ENCODE results near the gene CUTA. TPM values are rescaled to one million over a fixed set of nuclear protein-coding genes. Genes with fewer than 3 reads are reported as not detected.

The CUTA gene, protein sequence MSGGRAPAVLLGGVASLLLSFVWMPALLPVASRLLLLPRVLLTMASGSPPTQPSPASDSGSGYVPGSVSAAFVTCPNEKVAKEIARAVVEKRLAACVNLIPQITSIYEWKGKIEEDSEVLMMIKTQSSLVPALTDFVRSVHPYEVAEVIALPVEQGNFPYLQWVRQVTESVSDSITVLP
- polyA plus RNA-seq (ENCODE audit: insufficient read length) = 211 TPM
- long read RNA-seq, donor 1, transcript CUTA-210 (6 exons, 769 nt) = minor isoform, 50 of 246 reads
- long read RNA-seq, donor 1, transcript CUTA-203 (6 exons, 937 nt) = minor isoform, 41 of 246 reads
- long read RNA-seq, donor 1, transcript CUTA-205 (5 exons, 1,054 nt) = major isoform, 79 of 246 reads
- long read RNA-seq, donor 1, transcript CUTA-214 (6 exons, 661 nt) = minor isoform, 41 of 246 reads
- long read RNA-seq, donor 1, partial matches to known transcripts = 28 of 246 reads
- long read RNA-seq, donor 1, other reads (novel, unspliced or antisense) = 0 of 246 reads
- long read RNA-seq, donor 2, transcript CUTA-205 (5 exons, 1,054 nt) = minor isoform, 35 of 242 reads
- long read RNA-seq, donor 2, transcript CUTA-203 (6 exons, 937 nt) = minor isoform, 35 of 242 reads
- long read RNA-seq, donor 2, transcript CUTA-214 (6 exons, 661 nt) = minor isoform, 41 of 242 reads
- long read RNA-seq, donor 2, transcript CUTA-210 (6 exons, 769 nt) = major isoform, 54 of 242 reads
- long read RNA-seq, donor 2, partial matches to known transcripts = 68 of 242 reads
- long read RNA-seq, donor 2, other reads (novel, unspliced or antisense) = 0 of 242 reads
- long read RNA-seq, donor 3, transcript CUTA-210 (6 exons, 769 nt) = major isoform, 32 of 120 reads
- long read RNA-seq, donor 3, transcript CUTA-214 (6 exons, 661 nt) = minor isoform, 23 of 120 reads
- long read RNA-seq, donor 3, transcript CUTA-205 (5 exons, 1,054 nt) = minor isoform, 28 of 120 reads
- long read RNA-seq, donor 3, transcript CUTA-203 (6 exons, 937 nt) = minor isoform, 24 of 120 reads
- long read RNA-seq, donor 3, partial matches to known transcripts = 8 of 120 reads
- long read RNA-seq, donor 3, other reads (novel, unspliced or antisense) = 0 of 120 reads
- long read RNA-seq, donor 4, transcript CUTA-205 (5 exons, 1,054 nt) = major isoform, 10 of 18 reads
- long read RNA-seq, donor 4, partial matches to known transcripts = 0 of 18 reads
- long read RNA-seq, donor 4, other reads (novel, unspliced or antisense) = 0 of 18 reads
- long read RNA-seq, donor 5, transcript CUTA-203 (6 exons, 937 nt) = minor isoform, 55 of 286 reads
- long read RNA-seq, donor 5, transcript CUTA-214 (6 exons, 661 nt) = minor isoform, 55 of 286 reads
- long read RNA-seq, donor 5, transcript CUTA-210 (6 exons, 769 nt) = major isoform, 73 of 286 reads
- long read RNA-seq, donor 5, transcript CUTA-205 (5 exons, 1,054 nt) = minor isoform, 71 of 286 reads
- long read RNA-seq, donor 5, partial matches to known transcripts = 24 of 286 reads
- long read RNA-seq, donor 5, other reads (novel, unspliced or antisense) = 0 of 286 reads
- long read RNA-seq, donor 6, transcript CUTA-214 (6 exons, 661 nt) = minor isoform, 40 of 213 reads
- long read RNA-seq, donor 6, transcript CUTA-203 (6 exons, 937 nt) = minor isoform, 35 of 213 reads
- long read RNA-seq, donor 6, transcript CUTA-210 (6 exons, 769 nt) = minor isoform, 46 of 213 reads
- long read RNA-seq, donor 6, transcript CUTA-205 (5 exons, 1,054 nt) = major isoform, 49 of 213 reads
- long read RNA-seq, donor 6, partial matches to known transcripts = 34 of 213 reads
- long read RNA-seq, donor 6, other reads (novel, unspliced or antisense) = 0 of 213 reads
- long read RNA-seq, donor 7, transcript CUTA-203 (6 exons, 937 nt) = minor isoform, 50 of 245 reads
- long read RNA-seq, donor 7, transcript CUTA-214 (6 exons, 661 nt) = minor isoform, 48 of 245 reads
- long read RNA-seq, donor 7, transcript CUTA-205 (5 exons, 1,054 nt) = minor isoform, 50 of 245 reads
- long read RNA-seq, donor 7, transcript CUTA-210 (6 exons, 769 nt) = major isoform, 67 of 245 reads
- long read RNA-seq, donor 7, partial matches to known transcripts = 19 of 245 reads
- long read RNA-seq, donor 7, other reads (novel, unspliced or antisense) = 5 of 245 reads
- long read RNA-seq, donor 8, transcript CUTA-214 (6 exons, 661 nt) = minor isoform, 16 of 78 reads
- long read RNA-seq, donor 8, transcript CUTA-210 (6 exons, 769 nt) = major isoform, 26 of 78 reads
- long read RNA-seq, donor 8, transcript CUTA-205 (5 exons, 1,054 nt) = minor isoform, 23 of 78 reads
- long read RNA-seq, donor 8, transcript CUTA-203 (6 exons, 937 nt) = minor isoform, 12 of 78 reads
- long read RNA-seq, donor 8, partial matches to known transcripts = 0 of 78 reads
- long read RNA-seq, donor 8, other reads (novel, unspliced or antisense) = 0 of 78 reads

DNA sequence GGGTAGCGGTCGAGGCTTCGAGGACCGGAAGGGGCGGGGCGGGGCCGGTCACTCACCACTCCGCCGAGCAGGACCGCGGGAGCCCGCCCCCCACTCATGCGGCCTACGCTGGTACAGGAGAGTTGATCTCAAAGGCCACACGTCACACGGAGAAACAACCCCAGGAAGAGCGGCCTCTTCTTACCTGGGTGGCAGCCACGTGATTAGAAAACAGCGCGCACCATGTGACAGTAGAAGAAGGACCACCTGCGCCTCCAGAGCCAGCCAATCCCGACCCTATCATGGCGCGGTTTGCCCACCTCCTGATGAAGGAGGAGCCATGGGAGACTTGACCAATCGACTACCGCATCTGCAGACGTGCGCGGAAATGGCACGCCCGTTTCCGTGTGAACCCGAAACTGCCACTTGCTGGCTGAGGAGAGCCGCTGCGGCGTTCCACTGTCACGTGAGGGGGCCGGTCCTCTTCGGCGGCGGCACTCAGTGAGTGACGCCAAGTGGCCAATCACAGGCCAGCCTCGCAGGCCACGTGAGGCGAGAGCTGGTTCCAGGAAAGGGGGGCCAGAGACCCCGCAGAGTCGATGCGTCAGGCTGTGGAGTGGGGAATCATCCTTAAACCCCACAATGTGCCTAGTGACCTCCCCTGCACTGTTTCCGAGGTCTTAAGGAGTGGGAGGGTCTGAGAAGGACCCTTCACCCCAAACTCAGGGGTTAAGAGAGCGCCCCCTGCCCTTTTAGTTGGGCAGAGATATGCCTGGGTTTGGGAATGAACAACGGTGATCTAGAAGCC lies at the start of gene CUTA:
CUTA (minus strand) TSS at position 205 of the 787 bp plus-strand sequence; CDS start at position 98, 107 bp downstream.
- peak; percentile 99 for DNase-seq

GRCh38 chr6:33467091-33467490 lies 49.2 kb upstream of the CUTA start:
- DNase-seq = no peak

DNA sequence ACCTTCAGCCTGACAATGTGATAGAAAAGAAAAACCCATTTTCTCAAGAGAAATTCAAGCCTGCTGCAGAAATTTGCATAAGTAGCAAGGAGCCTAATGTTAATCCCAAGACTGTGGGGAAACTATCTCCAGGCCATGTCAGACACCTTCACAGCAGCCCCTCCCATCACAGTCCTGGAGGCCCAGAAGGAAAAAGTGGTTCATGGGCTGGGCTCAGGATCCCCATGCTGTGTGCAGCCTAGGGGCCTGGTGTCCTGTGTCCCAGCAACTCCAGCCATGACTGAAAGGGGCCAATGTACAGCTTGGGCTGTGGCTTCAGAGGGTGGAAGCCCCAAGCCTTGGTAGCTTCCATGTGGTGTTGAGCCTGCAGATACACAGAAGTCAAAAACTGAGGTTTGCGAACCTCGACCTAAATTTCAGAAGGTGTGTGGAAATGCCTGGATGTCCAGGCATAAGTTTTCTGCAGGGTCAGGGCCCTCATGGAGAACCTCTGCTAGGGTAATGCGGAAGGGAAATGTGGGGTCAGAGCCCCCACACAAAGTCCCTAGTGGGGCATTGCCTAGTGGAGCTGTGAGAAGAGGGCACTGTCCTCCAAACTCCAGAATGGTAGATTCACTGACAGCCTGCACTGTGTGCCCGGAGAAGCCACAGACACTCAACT lies 48.3 kb upstream of the CUTA start:
- DNase-seq = no peak

- no peak for DNase-seq
These were observed 41.3 kb upstream of the CUTA start for GRCh38 chr6:33459226-33459625.

- DNase-seq = no peak
These were observed 40.8 kb upstream of the CUTA start for GRCh38 chr6:33458676-33459075.

- no peak for DNase-seq
These were observed 38.2 kb upstream of the CUTA start for GRCh38 chr6:33456156-33456555.

- DNase-seq = no peak
These were observed 37.1 kb upstream of the CUTA start for GRCh38 chr6:33455051-33455450.

DNA sequence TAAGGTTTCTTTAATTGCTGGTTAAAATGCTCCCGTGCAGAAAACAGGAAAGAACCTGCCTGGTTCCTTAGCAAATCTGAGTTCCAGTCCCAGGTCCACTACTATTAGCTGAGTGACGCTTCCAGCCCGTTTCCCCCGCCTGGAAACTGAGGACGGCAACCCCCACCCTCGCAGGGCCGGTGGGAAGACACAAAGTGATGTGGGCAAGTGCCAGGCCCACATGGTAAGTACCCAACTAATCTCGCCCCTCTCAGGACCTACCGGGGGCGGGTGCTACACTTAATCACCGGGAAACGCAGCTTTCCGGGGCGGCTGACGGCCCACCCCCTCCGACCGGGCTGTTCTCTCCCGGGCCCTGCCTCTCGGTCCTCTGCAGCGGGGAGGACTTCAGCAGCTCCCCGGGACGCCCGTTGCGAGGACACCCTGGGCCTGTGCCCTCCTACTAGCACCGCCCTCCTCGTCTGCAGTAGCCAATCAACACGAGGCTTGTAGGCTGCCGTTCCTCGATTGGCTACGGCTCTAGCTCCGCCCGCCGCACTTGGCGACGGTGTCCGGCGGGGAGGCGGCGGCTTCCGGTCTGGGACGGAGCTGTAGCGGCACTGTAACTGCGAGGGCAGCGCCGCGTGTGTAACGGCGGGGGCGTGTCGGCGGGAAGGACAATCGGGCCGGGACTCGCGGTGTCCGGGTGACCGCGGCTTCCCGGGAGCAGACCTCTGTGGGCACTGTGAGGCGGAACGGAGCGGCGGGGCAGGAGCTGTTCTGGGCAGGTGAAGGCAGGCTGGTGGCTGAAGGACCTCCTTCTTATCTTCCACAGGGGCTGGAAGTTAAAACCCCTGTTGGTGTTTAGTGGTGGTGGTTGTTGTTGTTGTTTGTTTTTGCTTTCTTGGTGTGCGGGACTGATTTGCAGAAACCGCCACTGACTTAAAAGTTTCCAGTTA lies 36.4 kb upstream of the CUTA start, which contains the start of gene ZBTB9:
ZBTB9 (plus strand) TSS at position 568 of the 938 bp plus-strand sequence. CDS start 525 bp downstream, outside the sequence.
- DNase-seq = peak; percentile 94

GRCh38 chr6:33453393-33454008 lies 35.6 kb upstream of the CUTA start:
- DNase-seq = no peak

DNA sequence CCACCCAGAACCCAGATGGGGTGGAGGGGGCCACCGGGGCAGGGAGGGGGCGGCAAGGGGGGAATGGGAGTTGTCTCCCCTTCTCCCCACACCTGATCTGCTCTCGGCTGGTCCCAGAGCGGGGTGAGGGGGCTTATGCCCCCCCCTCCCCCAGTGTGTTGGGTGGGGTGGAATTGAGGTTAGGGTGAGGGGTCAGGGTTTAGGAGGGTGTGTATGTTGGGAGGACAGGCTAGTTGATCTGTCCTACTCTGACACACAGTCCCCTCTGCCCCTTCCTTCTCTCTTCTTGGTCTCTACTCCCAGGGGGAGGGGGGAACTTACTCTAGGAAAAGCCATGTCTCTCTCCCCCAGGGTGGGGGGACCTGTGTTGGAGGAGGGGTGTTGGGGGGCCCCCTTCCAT lies 34.6 kb upstream of the CUTA start:
- DNase-seq = no peak

GRCh38 chr6:33451606-33452005 lies 33.7 kb upstream of the CUTA start:
- no peak for DNase-seq

DNA sequence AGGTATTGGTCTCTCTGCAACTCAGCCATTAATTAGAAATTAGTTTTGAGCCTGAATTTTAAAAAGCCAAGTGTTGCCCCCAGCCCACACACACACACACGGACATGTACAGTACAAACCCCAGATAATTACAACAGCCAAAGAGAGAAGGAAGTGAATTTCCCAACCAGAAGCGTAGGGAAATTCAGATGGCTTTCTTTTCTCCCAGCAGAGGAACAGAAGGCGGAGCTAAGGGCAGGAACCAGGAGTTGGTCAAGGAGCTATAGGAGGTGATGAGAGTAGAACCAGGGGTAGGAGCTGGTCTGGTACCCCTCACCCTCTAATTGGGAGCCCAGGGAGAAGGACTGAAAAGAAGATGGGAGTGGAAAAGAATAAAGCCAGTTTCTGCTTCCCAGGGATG lies 32.5 kb upstream of the CUTA start:
- DNase-seq = no peak

DNA sequence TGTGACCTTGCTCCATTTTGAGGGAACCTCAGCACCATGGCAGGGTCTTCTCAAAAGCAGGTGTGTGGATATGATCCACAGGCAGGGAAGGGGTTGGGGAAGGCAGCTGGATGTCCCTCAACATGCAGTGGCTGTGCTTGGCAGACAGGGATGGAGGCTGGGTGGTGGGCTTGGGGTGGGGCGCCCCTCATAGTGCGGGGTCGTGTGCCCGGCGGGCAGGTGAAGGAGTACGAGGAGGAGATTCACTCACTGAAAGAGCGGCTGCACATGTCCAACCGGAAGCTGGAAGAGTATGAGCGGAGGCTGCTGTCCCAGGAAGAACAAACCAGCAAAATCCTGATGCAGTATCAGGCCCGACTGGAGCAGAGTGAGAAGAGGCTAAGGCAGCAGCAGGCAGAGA lies 28.4 kb upstream of the CUTA start:
- DNase-seq = no peak

DNA sequence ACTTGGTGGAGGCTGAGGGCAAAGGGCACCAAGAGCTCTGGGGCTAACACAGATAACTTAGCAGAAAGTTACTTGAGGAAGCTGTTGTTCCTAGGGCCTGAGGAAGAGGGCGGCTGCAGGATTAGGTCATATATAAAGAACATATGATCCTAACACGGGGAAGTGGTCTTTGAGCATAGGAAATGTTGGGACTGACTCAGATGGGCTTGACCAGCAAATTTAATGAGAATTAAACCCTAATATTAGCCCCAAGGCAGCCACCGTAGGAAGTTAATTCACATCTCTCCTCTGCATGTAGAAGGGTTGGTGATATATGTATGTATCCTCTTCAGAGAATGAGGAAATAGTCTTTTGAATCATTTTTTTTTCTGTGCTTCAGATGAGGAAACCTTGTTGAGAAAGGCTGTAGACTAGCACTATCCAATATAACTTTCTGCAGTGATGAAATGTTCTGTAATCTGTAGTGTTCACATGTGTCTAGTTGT lies 27.3 kb upstream of the CUTA start:
- DNase-seq = no peak

GRCh38 chr6:33443619-33444504 lies 26.0 kb upstream of the CUTA start:
- no peak for DNase-seq

Data from left kidney (tissue), 8 donors.